Memory B cell (primary cell): ENCODE measurements around the gene SLC12A5.

Experiments used
- ATAC-seq: fragments of 150-1000 bp; cut with Tn5 transposase; 2 replicates; pipeline ENCODE4 v1.10.0; 2021; ENCODE audit warnings: low read depth, mild to moderate bottlenecking, moderate library complexity
- DNase-seq, 2 donors: peaks; one replicate each; pipeline ENCODE4 v3.0.0; 2022; ENCODE audit warnings: low spot score in 2 of 2
- H3K27ac Mint-ChIP-seq: one replicate; pipeline ENCODE4 v1.8.0; 2022; ENCODE audit warnings: mild to moderate bottlenecking, moderate library complexity, mixed read lengths
- H3K27me3 Mint-ChIP-seq: one replicate; pipeline ENCODE4 v1.8.0; 2022; ENCODE audit warnings: mixed read lengths
- H3K36me3 Mint-ChIP-seq: one replicate; pipeline ENCODE4 v1.8.0; 2022; ENCODE audit warnings: mild to moderate bottlenecking, mixed read lengths
- H3K4me1 Mint-ChIP-seq: one replicate; pipeline ENCODE4 v1.8.0; 2022; ENCODE audit warnings: mixed read lengths
- H3K4me3 Mint-ChIP-seq: one replicate; pipeline ENCODE4 v1.8.0; 2022; ENCODE audit warnings: mild to moderate bottlenecking, moderate library complexity, mixed read lengths
- H3K9me3 Mint-ChIP-seq: one replicate; pipeline ENCODE4 v1.8.0; 2022; ENCODE audit warnings: mixed read lengths

The SLC12A5 gene

GRCh38 chr20:46027245-46027853, 1.7 kb upstream of the SLC12A5 start:
- Mint-ChIP-seq H3K9me3 (no peaks in the 10 kb centered on the region), H3K4me1 (peaks cover 8% of the 10 kb centered on the region), H3K27ac (no peak overlapping the region), H3K36me3 (no peaks in the 10 kb centered on the region), H3K4me3 (no peak overlapping the region), H3K27me3 (peaks cover 27% of the 10 kb centered on the region)
- no peak for ATAC-seq
- DNase-seq: no peak

DNA sequence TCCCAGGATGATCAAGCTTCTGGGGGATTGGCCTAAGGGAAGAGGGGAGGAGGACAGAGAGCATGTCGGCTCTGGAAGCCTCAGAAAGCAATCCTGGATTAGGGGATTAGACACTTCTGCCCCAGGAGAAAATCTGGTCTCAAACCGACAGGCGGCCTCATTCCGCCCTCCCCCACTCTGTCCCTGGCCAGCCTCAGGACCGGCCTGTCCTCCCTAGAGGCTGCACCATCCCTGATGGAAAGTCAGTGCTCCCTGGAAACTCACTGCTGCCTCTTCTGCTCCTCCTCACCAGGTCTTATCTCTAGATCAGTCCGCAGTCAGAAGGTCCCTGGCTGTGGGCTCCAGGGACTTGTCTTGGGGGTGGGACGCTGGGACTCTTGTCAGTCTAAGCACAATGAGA, 905 bp upstream of the SLC12A5 start:
- H3K27ac Mint-ChIP-seq: no peak overlapping the region
- no peaks in the 10 kb centered on the region for H3K9me3 Mint-ChIP-seq
- no peak overlapping the region for H3K4me3 Mint-ChIP-seq
- H3K27me3 Mint-ChIP-seq: peaks cover 32% of the 10 kb centered on the region
- DNase-seq: no peak
- peaks cover 5% of the 10 kb centered on the region for H3K4me1 Mint-ChIP-seq
- no peaks in the 10 kb centered on the region for H3K36me3 Mint-ChIP-seq
- ATAC-seq: no peak

- no peaks in the 10 kb centered on the region for H3K36me3 Mint-ChIP-seq
- DNase-seq: no peak
- no peaks in the 10 kb centered on the region for H3K9me3 Mint-ChIP-seq
- no peak overlapping the region for H3K27ac Mint-ChIP-seq
- no peak for ATAC-seq
- H3K4me3 Mint-ChIP-seq: no peak overlapping the region
- H3K4me1 Mint-ChIP-seq: no peaks in the 10 kb centered on the region
- H3K27me3 Mint-ChIP-seq: peaks cover 30% of the 10 kb centered on the region
Measured at GRCh38 chr20:46030284-46031013, 1.4 kb downstream of the SLC12A5 start.

DNA sequence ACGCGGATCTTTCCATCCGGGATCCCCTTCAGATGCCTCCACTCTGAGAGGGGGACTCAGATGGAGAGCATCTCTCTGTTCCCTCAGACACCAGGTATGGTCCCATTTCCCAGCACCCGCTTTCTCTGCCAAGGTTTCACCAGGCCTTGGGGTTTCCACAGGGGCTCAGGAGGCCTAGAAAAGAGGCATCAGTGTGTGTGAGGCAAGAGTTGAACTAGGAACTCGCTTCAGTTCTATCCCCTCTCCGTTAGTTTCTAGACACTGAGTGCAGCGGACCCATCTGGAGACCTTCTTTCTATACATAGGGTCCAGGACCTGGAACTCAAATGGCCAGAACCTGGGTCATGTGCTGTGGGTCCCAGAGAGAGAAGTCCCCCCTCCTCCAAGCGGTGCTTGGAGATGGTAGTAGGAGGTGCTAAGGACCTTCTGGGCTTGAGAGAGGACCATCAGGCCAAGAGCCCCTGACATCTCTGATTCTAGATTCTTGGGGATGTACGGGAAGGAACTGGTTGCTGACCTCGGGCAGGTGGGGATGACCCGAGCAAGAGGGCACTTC, 2.1 kb downstream of the SLC12A5 start:
- Mint-ChIP-seq H3K27me3 (peaks cover 28% of the 10 kb centered on the region), H3K36me3 (no peaks in the 10 kb centered on the region), H3K4me1 (no peaks in the 10 kb centered on the region), H3K4me3 (no peak overlapping the region), H3K9me3 (no peaks in the 10 kb centered on the region), H3K27ac (no peak overlapping the region)
- ATAC-seq (no peak), DNase-seq (no peak)

DNA sequence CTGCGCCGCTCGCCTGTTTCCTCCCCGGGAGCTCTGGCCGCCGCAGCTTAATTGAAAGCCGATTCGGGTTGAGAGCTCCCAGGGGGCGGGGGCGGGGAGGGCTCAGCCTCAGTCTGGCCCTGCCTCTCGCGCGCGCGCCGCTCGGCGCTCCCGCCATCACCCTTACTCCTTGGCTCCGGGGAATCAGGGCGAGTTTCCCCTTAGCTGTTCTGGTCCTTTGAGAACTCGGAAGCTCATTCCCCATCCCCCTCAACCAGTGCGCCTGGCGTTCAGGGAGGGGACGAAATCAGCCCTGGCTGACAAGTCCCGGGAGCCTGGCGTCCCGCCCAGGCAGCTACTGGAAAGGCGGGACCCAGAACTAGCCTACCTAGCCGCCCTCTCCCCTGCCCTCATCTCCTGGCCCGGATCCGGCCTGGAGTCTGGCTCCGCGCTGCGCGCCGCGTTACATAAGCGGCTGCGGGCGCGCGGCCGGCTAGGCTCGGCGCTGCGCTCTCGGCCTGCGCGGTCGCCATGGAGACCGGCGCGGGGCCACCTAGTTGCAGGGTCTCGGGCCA, 2.8 kb downstream of the SLC12A5 start:
- no peaks in the 10 kb centered on the region for H3K4me1 Mint-ChIP-seq
- no peak for ATAC-seq
- no peaks in the 10 kb centered on the region for H3K36me3 Mint-ChIP-seq
- H3K4me3 Mint-ChIP-seq: no peak overlapping the region
- DNase-seq: no peak
- H3K27ac Mint-ChIP-seq: no peak overlapping the region
- no peaks in the 10 kb centered on the region for H3K9me3 Mint-ChIP-seq
- H3K27me3 Mint-ChIP-seq: peaks cover 32% of the 10 kb centered on the region

- no peak overlapping the region for H3K4me3 Mint-ChIP-seq
- no peaks in the 10 kb centered on the region for H3K36me3 Mint-ChIP-seq
- DNase-seq (no peak), ATAC-seq (no peak)
- no peaks in the 10 kb centered on the region for H3K4me1 Mint-ChIP-seq
- H3K27ac Mint-ChIP-seq: no peak overlapping the region
- no peaks in the 10 kb centered on the region for H3K9me3 Mint-ChIP-seq
- H3K27me3 Mint-ChIP-seq: peaks cover 28% of the 10 kb centered on the region
Measured at GRCh38 chr20:46034039-46034438, 5.0 kb downstream of the SLC12A5 start.

GRCh38 chr20:46035253-46035652, 6.2 kb downstream of the SLC12A5 start:
- ATAC-seq (no peak), DNase-seq (no peak)
- no peak overlapping the region for H3K4me3 Mint-ChIP-seq
- peaks cover 27% of the 10 kb centered on the region for H3K27me3 Mint-ChIP-seq
- H3K27ac Mint-ChIP-seq: no peak overlapping the region
- H3K4me1 Mint-ChIP-seq: no peaks in the 10 kb centered on the region
- no peaks in the 10 kb centered on the region for H3K36me3 Mint-ChIP-seq
- H3K9me3 Mint-ChIP-seq: no peaks in the 10 kb centered on the region

DNA sequence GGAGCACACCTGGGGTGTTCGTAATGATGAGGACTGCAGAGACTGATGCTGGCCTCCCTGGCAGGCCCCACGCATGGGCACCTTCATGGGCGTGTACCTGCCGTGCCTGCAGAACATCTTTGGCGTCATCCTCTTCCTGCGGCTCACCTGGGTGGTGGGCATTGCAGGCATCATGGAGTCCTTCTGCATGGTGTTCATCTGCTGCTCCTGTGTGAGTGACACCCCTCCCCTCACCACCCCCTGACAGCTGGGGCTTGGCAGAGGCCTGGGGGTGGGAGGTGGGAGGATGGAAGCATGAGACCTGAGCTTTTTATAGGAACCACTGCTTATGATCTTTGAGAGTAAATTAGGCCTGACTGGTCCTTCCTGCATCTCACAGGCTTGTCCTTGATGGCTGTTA, 6.7 kb downstream of the SLC12A5 start:
- H3K9me3 Mint-ChIP-seq: no peaks in the 10 kb centered on the region
- no peak overlapping the region for H3K4me3 Mint-ChIP-seq
- no peak for DNase-seq
- H3K4me1 Mint-ChIP-seq: no peaks in the 10 kb centered on the region
- no peak for ATAC-seq
- H3K27me3 Mint-ChIP-seq: peaks cover 29% of the 10 kb centered on the region
- H3K36me3 Mint-ChIP-seq: no peaks in the 10 kb centered on the region
- no peak overlapping the region for H3K27ac Mint-ChIP-seq

- no peaks in the 10 kb centered on the region for H3K4me1 Mint-ChIP-seq
- H3K27me3 Mint-ChIP-seq: peaks cover 31% of the 10 kb centered on the region
- no peak overlapping the region for H3K27ac Mint-ChIP-seq
- H3K9me3 Mint-ChIP-seq: no peaks in the 10 kb centered on the region
- DNase-seq: no peak
- H3K4me3 Mint-ChIP-seq: no peak overlapping the region
- no peaks in the 10 kb centered on the region for H3K36me3 Mint-ChIP-seq
- ATAC-seq: no peak
Measured at GRCh38 chr20:46036370-46036769, 7.4 kb downstream of the SLC12A5 start.

DNA sequence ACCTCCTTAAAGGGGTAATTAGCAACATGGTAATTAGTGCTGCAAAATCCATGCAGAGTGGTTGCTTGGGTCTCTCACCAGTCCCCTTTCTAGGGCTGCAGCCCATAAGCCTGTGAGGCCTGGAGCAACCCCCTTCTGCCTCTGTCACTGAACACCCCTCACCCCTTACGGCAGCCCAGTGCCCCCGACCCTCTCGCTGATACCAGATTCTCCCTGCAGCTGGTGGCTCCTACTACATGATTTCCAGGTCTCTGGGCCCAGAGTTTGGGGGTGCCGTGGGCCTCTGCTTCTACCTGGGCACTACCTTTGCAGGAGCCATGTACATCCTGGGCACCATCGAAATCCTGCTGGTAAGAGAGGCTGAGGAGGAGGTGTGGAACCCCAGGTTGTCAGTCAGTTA, 8.0 kb downstream of the SLC12A5 start:
- no peak overlapping the region for H3K27ac Mint-ChIP-seq
- no peak for DNase-seq
- H3K4me1 Mint-ChIP-seq: no peaks in the 10 kb centered on the region
- H3K27me3 Mint-ChIP-seq: peaks cover 37% of the 10 kb centered on the region
- H3K9me3 Mint-ChIP-seq: no peaks in the 10 kb centered on the region
- H3K4me3 Mint-ChIP-seq: no peak overlapping the region
- no peaks in the 10 kb centered on the region for H3K36me3 Mint-ChIP-seq
- no peak for ATAC-seq

- peaks cover 32% of the 10 kb centered on the region for H3K27me3 Mint-ChIP-seq
- no peak overlapping the region for H3K27ac Mint-ChIP-seq
- no peaks in the 10 kb centered on the region for H3K9me3 Mint-ChIP-seq
- no peak for ATAC-seq
- peak; percentile 32 to 39 for DNase-seq
- H3K4me1 Mint-ChIP-seq: no peaks in the 10 kb centered on the region
- no peaks in the 10 kb centered on the region for H3K36me3 Mint-ChIP-seq
- no peak overlapping the region for H3K4me3 Mint-ChIP-seq
Measured at GRCh38 chr20:46040902-46041535, 12.0 kb downstream of the SLC12A5 start.

GRCh38 chr20:46043556-46043955, 14.5 kb downstream of the SLC12A5 start:
- no peaks in the 10 kb centered on the region for H3K9me3 Mint-ChIP-seq
- ATAC-seq (no peak), DNase-seq (no peak)
- H3K27ac Mint-ChIP-seq: no peak overlapping the region
- no peaks in the 10 kb centered on the region for H3K36me3 Mint-ChIP-seq
- H3K4me3 Mint-ChIP-seq: no peak overlapping the region
- peaks cover 38% of the 10 kb centered on the region for H3K27me3 Mint-ChIP-seq
- H3K4me1 Mint-ChIP-seq: no peaks in the 10 kb centered on the region

GRCh38 chr20:46044896-46045295, 15.9 kb downstream of the SLC12A5 start:
- peaks cover 43% of the 10 kb centered on the region for H3K27me3 Mint-ChIP-seq
- H3K9me3 Mint-ChIP-seq: no peaks in the 10 kb centered on the region
- ATAC-seq (no peak), DNase-seq (no peak)
- peaks cover 2% of the 10 kb centered on the region for H3K4me1 Mint-ChIP-seq
- no peak overlapping the region for H3K27ac Mint-ChIP-seq
- H3K36me3 Mint-ChIP-seq: no peaks in the 10 kb centered on the region
- H3K4me3 Mint-ChIP-seq: no peak overlapping the region

DNA sequence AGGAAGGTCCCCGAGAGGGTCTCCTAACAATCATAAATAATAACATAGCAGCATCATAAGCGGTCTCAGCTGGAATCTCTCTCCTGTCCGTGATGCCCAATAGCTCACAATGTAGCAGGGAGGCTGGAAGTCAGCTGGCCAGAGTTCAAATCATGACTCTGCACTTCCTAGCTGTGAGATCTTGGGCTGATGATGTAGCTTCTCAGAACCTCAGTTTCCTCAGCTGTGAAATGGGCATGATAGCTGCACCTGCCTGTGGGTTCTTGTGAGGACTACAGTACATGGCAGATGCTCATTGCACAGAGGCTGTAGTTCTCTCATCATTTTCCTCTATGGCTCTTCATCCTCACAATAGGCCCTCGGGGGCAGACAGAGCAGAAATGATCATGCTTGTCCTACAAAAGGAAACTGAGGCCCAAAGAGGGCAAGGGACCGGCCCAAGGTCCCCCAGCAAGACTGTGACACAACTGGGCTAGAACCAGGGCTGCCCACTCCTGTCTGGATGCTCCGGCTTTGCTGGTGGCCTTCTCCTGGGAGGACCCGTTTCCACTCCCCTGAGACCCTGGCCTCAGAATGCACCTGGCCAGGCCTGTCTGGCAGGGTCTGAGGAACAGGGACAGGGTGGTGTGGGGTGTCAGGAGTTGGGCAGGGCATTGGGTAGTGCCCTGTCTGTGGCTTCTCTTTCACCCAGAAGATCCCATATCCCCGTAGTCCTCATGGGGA, 17.7 kb downstream of the SLC12A5 start:
- Mint-ChIP-seq H3K27me3 (peaks cover 38% of the 10 kb centered on the region), H3K4me1 (peaks cover 2% of the 10 kb centered on the region), H3K4me3 (no peak overlapping the region), H3K27ac (no peak overlapping the region), H3K9me3 (no peaks in the 10 kb centered on the region), H3K36me3 (no peaks in the 10 kb centered on the region)
- DNase-seq: no peak
- ATAC-seq: no peak
